Body of pancreas (tissue), 4 donors: ENCODE results near the gene BOLA3. TPM values are rescaled to one million over a fixed set of nuclear protein-coding genes. Genes with fewer than 3 reads are reported as not detected.

Source experiments
- ATAC-seq: fragments of 150-250 bp; one replicate; pipeline ENCODE4 v1.9.1; 2016
- DNase-seq, 4 donors: peaks; one replicate each; pipeline ENCODE4 v3.0.0-alpha.2; 2019
- H3K27ac ChIP-seq, 4 donors: fragments of 200-600 bp; sonication (generic); 1 replicate in 3 of 4; 2 replicates in 1 of 4; pipeline versions ENCODE4 v1.5.1 to v1.6.1; 2016 to 2019; ENCODE audit warnings: mild to moderate bottlenecking in 1 of 4, mixed read lengths in 1 of 4, moderate library complexity in 1 of 4
- H3K27me3 ChIP-seq, 2 donors: fragments of 200-600 bp; sonication (generic); one replicate each; pipeline ENCODE4 v1.6.0; 2016; ENCODE audit warnings: mild to moderate bottlenecking in 1 of 2
- H3K36me3 ChIP-seq, 2 donors: fragments of 200-600 bp; sonication (generic); replicated peaks in 1 of 2; 2 replicates each; pipeline ENCODE4 v1.5.1; 2016; ENCODE audit warnings: low read depth in 2 of 2; ENCODE audit not compliant: insufficient read depth in 1 of 2
- H3K4me1 ChIP-seq: fragments of 200-600 bp; sonication (generic); one replicate; pipeline ENCODE4 v1.6.0; 2016
- H3K4me3 ChIP-seq, 2 donors: fragments of 200-600 bp; sonication (generic); 1 replicate in 1 of 2; 2 replicates in 1 of 2; pipeline ENCODE4 v1.5.1; 2016 to 2019
- H3K9me3 ChIP-seq, 3 donors: fragments of 200-600 bp; sonication (generic); 1 replicate in 2 of 3; 2 replicates in 1 of 3; pipeline ENCODE4 v1.5.1; 2016
- POLR2A ChIP-seq, 3 donors: fragments of 450-650 bp; IDR thresholded peaks; one replicate each; pipeline ENCODE4 v1.6.1; 2016; ENCODE audit warnings: antibody characterized with exemption in 3 of 3, mild to moderate bottlenecking in 2 of 3
- WGBS, 2 donors: methylation state at CpG; one replicate each; pipeline ENCODE4 v1.1.5; 2017; 5-methylcytosine and 5-hydroxymethylcytosine counted together
- intact Hi-C: fragments of 100-400 bp; cut with DNase I; formaldehyde crosslinking; loops from one replicate; pipeline ENCODE4 v1.15.1; 2023
- total RNA-seq, 2 donors: library from RNA; depleted of rRNA; stranded (reverse); fragments of >200 nt; gene quantifications; one replicate each; pipeline ENCODE4 v1.1.0, GENCODE V29; 2016
- TF ChIP-seq, protein P1 (sequence below), 7 experiments: fragments of 450-650 bp in 4 of 7; fragments of 200-600 bp in 3 of 7; sonication (generic) in 3 of 7; IDR thresholded peaks; one replicate each; pipeline ENCODE4 v1.5.1; 2016 to 2019; ENCODE audit warnings: antibody characterized with exemption in 7 of 7

Gene BOLA3
- total RNA-seq, 2 donors from 2014 or later, result 17.1 to 41.5 TPM

DNA sequence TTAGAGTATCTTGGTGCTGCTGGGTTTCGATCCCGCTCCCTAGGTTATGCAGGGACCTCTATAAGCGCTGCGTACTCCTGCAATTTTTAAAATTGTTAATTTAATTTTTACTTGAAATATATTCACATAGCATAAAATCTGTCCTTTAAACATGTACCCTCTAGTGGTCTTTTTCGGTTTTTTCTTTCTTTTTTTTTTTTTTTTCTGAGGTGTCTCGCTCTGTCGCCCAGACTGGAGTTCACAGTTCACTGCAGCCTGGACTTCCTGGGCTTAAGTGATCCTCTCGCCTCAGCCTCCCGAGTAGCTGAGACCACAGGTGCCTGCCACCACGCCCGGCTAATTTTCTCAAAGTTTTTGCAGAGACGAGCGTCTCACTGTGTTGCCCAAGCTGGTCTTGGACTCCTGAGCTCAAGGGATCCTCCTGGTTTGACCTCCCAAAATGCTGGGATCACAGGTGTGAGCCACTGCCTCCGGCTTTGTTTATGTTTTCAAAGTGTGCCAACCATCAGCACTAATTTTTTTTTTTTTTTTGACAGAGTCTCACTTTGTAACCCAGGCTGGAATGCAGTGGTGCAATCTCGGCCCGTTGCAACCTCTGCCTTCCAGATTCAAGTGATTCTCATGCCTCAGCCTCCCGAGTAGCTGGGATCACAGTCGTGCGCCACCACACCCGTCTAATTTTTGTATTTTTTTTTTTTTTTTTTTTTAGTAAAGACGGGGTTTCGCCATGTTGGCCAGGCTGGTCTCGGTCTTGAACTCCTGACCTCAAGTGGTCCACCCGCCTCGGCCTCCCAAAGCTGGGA is 31.6 kb upstream of the BOLA3 start:
- WGBS, 2 donors, result 48 to 51% methylated on average over 25 of the region's 25 CpGs
- peak overlapping the region in 3 of 4 donors; percentile 7 to 97 (median 92) for H3K27ac ChIP-seq
- H3K4me1 ChIP-seq, result peaks cover 21% of the 10 kb centered on the region
- peak overlapping the region in 1 of 2 donors; percentile 100 for H3K4me3 ChIP-seq
- ATAC-seq (peak; percentile 23), DNase-seq (peak in 1 of 4 donors; percentile 26)
- no peak for TF ChIP-seq POLR2A (IDR thresholded peaks at IDR 0.05)
- TF ChIP-seq, protein P1, sequence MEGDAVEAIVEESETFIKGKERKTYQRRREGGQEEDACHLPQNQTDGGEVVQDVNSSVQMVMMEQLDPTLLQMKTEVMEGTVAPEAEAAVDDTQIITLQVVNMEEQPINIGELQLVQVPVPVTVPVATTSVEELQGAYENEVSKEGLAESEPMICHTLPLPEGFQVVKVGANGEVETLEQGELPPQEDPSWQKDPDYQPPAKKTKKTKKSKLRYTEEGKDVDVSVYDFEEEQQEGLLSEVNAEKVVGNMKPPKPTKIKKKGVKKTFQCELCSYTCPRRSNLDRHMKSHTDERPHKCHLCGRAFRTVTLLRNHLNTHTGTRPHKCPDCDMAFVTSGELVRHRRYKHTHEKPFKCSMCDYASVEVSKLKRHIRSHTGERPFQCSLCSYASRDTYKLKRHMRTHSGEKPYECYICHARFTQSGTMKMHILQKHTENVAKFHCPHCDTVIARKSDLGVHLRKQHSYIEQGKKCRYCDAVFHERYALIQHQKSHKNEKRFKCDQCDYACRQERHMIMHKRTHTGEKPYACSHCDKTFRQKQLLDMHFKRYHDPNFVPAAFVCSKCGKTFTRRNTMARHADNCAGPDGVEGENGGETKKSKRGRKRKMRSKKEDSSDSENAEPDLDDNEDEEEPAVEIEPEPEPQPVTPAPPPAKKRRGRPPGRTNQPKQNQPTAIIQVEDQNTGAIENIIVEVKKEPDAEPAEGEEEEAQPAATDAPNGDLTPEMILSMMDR (IDR thresholded peaks at IDR 0.05), result peak in 6 of 7 experiments; percentile 17 to 86 (median 38)
- no peaks in the 10 kb centered on the region for H3K36me3 ChIP-seq
- intact Hi-C loops, result no loop called here
- no peaks in the 10 kb centered on the region for H3K9me3 ChIP-seq
- H3K27me3 ChIP-seq, result no peaks in the 10 kb centered on the region

GRCh38 chr2:74178211-74179062 is 30.7 kb upstream of the BOLA3 start, which contains the start of gene MOB1A:
TSS of gene MOB1A (minus strand) at chr2:74178879. CDS start at chr2:74178674, 205 bp downstream.
- ATAC-seq, result peak; percentile 99

GRCh38 chr2:74177696-74178095 is 30.0 kb upstream of the BOLA3 start:
- Histone ChIP-seq H3K27me3 (no peaks in the 10 kb centered on the region), H3K36me3 (no peaks in the 10 kb centered on the region), H3K27ac (peak overlapping the region in 3 of 4 donors; percentile 82 to 97 (median 92)), H3K4me3 (peak overlapping the region; percentile 59 to 100), H3K9me3 (no peaks in the 10 kb centered on the region), H3K4me1 (peaks cover 21% of the 10 kb centered on the region)
- ATAC-seq (no peak), DNase-seq (no peak)
- intact Hi-C loops, result no loop called here
- no peak for TF ChIP-seq POLR2A (IDR thresholded peaks at IDR 0.05)
- TF ChIP-seq, protein P1 (IDR thresholded peaks at IDR 0.05), result no peak

More at GRCh38 chr2:74178211-74179062, 30.7 kb upstream of the BOLA3 start, which contains the start of gene MOB1A:
- Histone ChIP-seq H3K27me3 (no peaks in the 10 kb centered on the region), H3K4me1 (peaks cover 21% of the 10 kb centered on the region), H3K9me3 (no peaks in the 10 kb centered on the region), H3K4me3 (peak within 1 kb of the TSS; percentile 59 to 100), H3K36me3 (no peaks in the 10 kb centered on the region), H3K27ac (peak within 1 kb of the TSS; percentile 82 to 97 (median 88))
- 0% methylated on average over 15 to 83 of the region's 84 CpGs for WGBS, 2 donors
- DNase-seq, result peak; percentile 96 to 97 (median 97)
- intact Hi-C loops, result no loop called here
- TF ChIP-seq POLR2A (IDR thresholded peaks at IDR 0.05), result peak; percentile 73 to 90 (median 87)
- TF ChIP-seq, protein P1 (IDR thresholded peaks at IDR 0.05), result no peak

DNA sequence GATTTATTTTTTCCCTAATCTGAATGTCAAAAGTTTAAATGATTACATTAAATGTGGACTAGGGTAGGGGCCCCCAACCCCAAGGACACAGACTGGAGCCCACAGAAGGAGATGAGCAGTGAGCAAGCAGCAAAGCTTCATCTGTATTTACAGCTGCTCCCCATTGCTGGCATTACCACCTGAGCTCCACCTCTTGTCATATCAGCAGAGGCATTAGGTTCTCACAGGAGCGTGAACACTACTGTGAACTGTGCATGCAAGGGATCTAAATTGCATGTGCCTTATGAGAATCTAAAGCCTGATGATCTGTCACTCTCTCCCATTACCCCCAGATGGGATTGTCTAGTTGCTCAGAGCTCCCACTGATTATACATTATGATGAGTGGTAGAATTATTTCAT is 27.2 kb upstream of the BOLA3 start:
- intact Hi-C loops, result no loop called here
- no peak for ATAC-seq
- no peak for DNase-seq
- H3K36me3 ChIP-seq, result peaks cover 0 to 2% of the 10 kb centered on the region in 2 donors
- no peak overlapping the region for H3K4me3 ChIP-seq
- 65% methylated on average over 1 of the region's 1 CpG; no CpG with 5 or more reads in 1 of the 2 donors for WGBS, 2 donors
- peaks cover 21% of the 10 kb centered on the region for H3K4me1 ChIP-seq
- H3K9me3 ChIP-seq, result no peaks in the 10 kb centered on the region
- TF ChIP-seq, protein P1 (IDR thresholded peaks at IDR 0.05), result no peak
- TF ChIP-seq POLR2A (IDR thresholded peaks at IDR 0.05), result no peak
- H3K27ac ChIP-seq, result no peak overlapping the region
- no peaks in the 10 kb centered on the region for H3K27me3 ChIP-seq
